ENCODE data around the gene HTT. TPM values are rescaled to one million over a fixed set of nuclear protein-coding genes. Genes with fewer than 3 reads are reported as not detected.
A peak's percentile ranks its signal among the peaks of the same experiment; 100 is the strongest.

Gene HTT
- total RNA-seq, 1 experiment from 2014 or later: 66.8 TPM

GRCh38 chr4:3122081-3122563 is 47.6 kb downstream of the HTT start:
- intact Hi-C loops (cut with micrococcal nuclease; ENCODE audit: unreplicated experiment): no loop called here
- Histone ChIP-seq H3K4me3 (ENCODE audit: low read depth, low read length, poor library complexity, severe bottlenecking) (peak overlapping the region; percentile 0), H3K9me3 (ENCODE audit: low read depth, low read length, poor library complexity, severe bottlenecking) (no peaks in the 10 kb centered on the region), H3K4me1 (ENCODE audit: insufficient read depth, low read length, poor library complexity, severe bottlenecking) (peaks cover 61% of the 10 kb centered on the region), H3K27me3 (replicated peaks; ENCODE audit: insufficient read depth, low read depth, low read length, poor library complexity) (no peaks in the 10 kb centered on the region), H3K36me3 (ENCODE audit: insufficient read depth, low read length, poor library complexity, severe bottlenecking) (peaks cover 28% of the 10 kb centered on the region), H3K27ac (ENCODE audit: low read depth, low read length, poor library complexity, severe bottlenecking) (peak overlapping the region; percentile 98)
- TF ChIP-seq CTCF (conservative IDR thresholded peaks at IDR 0.05; ENCODE audit: low read depth, low read length) (no peak), EZH2 (IDR thresholded peaks at IDR 0.05; ENCODE audit: borderline replicate concordance, low read depth, low read length, poor library complexity, severe bottlenecking) (no peak)
- ChIA-PET POLR2A (ENCODE audit: low non-redundant PET) (no interaction called here), CTCF (no interaction called here)
- no TSS peak for BruUV-seq (replicated peaks)
- DNase-seq (ENCODE audit: low spot score): peak; percentile 96

GRCh38 chr4:3123181-3123671 is 48.7 kb downstream of the HTT start:
- no TSS peak for BruUV-seq (replicated peaks)
- Histone ChIP-seq H3K36me3 (ENCODE audit: insufficient read depth, low read length, poor library complexity, severe bottlenecking) (peaks cover 35% of the 10 kb centered on the region), H3K4me1 (ENCODE audit: insufficient read depth, low read length, poor library complexity, severe bottlenecking) (peaks cover 61% of the 10 kb centered on the region), H3K27me3 (replicated peaks; ENCODE audit: insufficient read depth, low read depth, low read length, poor library complexity) (no peaks in the 10 kb centered on the region), H3K9me3 (ENCODE audit: low read depth, low read length, poor library complexity, severe bottlenecking) (no peaks in the 10 kb centered on the region), H3K27ac (ENCODE audit: low read depth, low read length, poor library complexity, severe bottlenecking) (peak overlapping the region; percentile 98), H3K4me3 (ENCODE audit: low read depth, low read length, poor library complexity, severe bottlenecking) (peak overlapping the region; percentile 0)
- intact Hi-C loops (cut with micrococcal nuclease; ENCODE audit: unreplicated experiment): no loop called here
- peak; percentile 62 for DNase-seq (ENCODE audit: low spot score)
- POLR2A ChIA-PET (ENCODE audit: low non-redundant PET): interaction anchor here (0.5 kb wide), 1 partner anchor 707 kb away, joined by 4 read pairs; no protein-coding TSS in a partner anchor
- no peak for TF ChIP-seq CTCF (conservative IDR thresholded peaks at IDR 0.05; ENCODE audit: low read depth, low read length)
- no peak for TF ChIP-seq EZH2 (IDR thresholded peaks at IDR 0.05; ENCODE audit: borderline replicate concordance, low read depth, low read length, poor library complexity, severe bottlenecking)
- CTCF ChIA-PET: interaction anchor here (1.2 kb wide), 1 partner anchor 16 kb away, joined by 5 read pairs; no protein-coding TSS in a partner anchor

GRCh38 chr4:3124070-3124767 is 49.7 kb downstream of the HTT start:
- ChIA-PET CTCF (no interaction called here), POLR2A (ENCODE audit: low non-redundant PET) (no interaction called here)
- Histone ChIP-seq H3K27me3 (replicated peaks; ENCODE audit: insufficient read depth, low read depth, low read length, poor library complexity) (no peaks in the 10 kb centered on the region), H3K27ac (ENCODE audit: low read depth, low read length, poor library complexity, severe bottlenecking) (peak overlapping the region; percentile 98), H3K4me3 (ENCODE audit: low read depth, low read length, poor library complexity, severe bottlenecking) (no peak overlapping the region), H3K4me1 (ENCODE audit: insufficient read depth, low read length, poor library complexity, severe bottlenecking) (peaks cover 55% of the 10 kb centered on the region), H3K36me3 (ENCODE audit: insufficient read depth, low read length, poor library complexity, severe bottlenecking) (peaks cover 38% of the 10 kb centered on the region), H3K9me3 (ENCODE audit: low read depth, low read length, poor library complexity, severe bottlenecking) (no peaks in the 10 kb centered on the region)
- DNase-seq (ENCODE audit: low spot score): peak; percentile 28
- BruUV-seq (replicated peaks): no TSS peak
- no peak for TF ChIP-seq CTCF (conservative IDR thresholded peaks at IDR 0.05; ENCODE audit: low read depth, low read length)
- TF ChIP-seq EZH2 (IDR thresholded peaks at IDR 0.05; ENCODE audit: borderline replicate concordance, low read depth, low read length, poor library complexity, severe bottlenecking): no peak
- intact Hi-C loops (cut with micrococcal nuclease; ENCODE audit: unreplicated experiment): no loop called here
